ENCODE measurements around the gene KLF13.

DNA sequence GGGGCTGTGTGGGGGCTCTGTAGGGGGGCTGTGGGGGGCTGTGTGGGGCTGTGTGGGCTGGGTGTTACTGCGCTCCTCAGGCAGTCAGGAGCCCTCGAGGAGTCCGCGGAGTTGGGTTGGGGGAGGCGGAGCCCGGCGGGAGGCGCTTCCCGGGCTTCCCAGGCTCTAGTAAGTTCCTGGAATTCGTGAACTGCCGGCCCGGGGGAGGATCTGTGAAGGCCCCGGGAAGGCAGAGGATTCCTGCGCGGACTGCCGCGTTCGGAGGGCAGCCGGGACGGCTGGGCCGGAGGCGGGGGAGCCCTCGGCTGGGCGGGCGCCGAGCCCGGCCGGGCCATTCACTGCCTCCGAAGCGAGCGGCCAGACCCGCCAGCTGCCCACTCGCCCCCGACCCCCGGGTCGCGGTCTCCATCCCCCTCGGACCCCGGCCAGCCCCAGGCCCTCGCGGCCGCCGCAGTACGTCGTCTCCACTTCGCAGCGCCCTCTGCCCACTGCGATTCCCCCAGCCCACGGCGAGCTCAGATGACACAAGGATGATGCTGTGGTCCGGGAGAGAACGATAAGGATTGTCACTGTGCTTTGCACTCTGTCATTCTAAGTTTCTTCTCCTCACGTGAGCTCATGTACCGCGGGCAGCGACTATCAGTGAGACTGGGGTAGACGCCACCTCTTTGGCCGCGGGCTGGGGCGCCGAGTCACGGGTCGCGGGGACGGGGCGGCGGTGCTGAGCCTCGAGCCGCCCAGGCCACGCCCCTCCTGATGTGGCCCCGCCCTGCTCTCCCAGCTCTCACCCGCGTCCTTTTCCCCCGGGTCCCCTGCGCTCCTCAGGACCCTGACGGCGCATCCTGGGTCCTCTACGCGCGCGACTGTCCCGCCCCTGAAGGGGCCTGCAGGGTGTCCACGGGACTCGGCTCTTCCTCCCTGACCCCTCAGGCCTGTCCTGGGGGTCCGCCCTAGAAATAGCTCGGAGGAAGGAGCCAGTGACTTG, 65.3 kb downstream of the KLF13 start:
- TF ChIP-seq, protein P1, sequence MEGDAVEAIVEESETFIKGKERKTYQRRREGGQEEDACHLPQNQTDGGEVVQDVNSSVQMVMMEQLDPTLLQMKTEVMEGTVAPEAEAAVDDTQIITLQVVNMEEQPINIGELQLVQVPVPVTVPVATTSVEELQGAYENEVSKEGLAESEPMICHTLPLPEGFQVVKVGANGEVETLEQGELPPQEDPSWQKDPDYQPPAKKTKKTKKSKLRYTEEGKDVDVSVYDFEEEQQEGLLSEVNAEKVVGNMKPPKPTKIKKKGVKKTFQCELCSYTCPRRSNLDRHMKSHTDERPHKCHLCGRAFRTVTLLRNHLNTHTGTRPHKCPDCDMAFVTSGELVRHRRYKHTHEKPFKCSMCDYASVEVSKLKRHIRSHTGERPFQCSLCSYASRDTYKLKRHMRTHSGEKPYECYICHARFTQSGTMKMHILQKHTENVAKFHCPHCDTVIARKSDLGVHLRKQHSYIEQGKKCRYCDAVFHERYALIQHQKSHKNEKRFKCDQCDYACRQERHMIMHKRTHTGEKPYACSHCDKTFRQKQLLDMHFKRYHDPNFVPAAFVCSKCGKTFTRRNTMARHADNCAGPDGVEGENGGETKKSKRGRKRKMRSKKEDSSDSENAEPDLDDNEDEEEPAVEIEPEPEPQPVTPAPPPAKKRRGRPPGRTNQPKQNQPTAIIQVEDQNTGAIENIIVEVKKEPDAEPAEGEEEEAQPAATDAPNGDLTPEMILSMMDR (IDR thresholded peaks at IDR 0.05): no peak
- TF ChIP-seq, protein P2, sequence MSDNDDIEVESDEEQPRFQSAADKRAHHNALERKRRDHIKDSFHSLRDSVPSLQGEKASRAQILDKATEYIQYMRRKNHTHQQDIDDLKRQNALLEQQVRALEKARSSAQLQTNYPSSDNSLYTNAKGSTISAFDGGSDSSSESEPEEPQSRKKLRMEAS (IDR thresholded peaks at IDR 0.05): no peak; the same call in 1 of the 2 replicates
- TF ChIP-seq TP53 (CRISPR knock-in tag; IDR thresholded peaks at IDR 0.05) (no peak), RNF2 (IDR thresholded peaks at IDR 0.05; ENCODE audit: borderline replicate concordance, low read depth) (peak; percentile 41; the same call in 1 of the 2 replicates), HDAC2 (IDR thresholded peaks at IDR 0.05) (no peak), ZNF302 (CRISPR knock-in tag; IDR thresholded peaks at IDR 0.05) (no peak), RCOR1 (IDR thresholded peaks at IDR 0.05; ENCODE audit: low read depth, low read length) (no peak)

All from A549 (cell line).